Keratinocyte (primary cell): ENCODE results near the gene CAMSAP1. TPM values are rescaled to one million over a fixed set of nuclear protein-coding genes. Genes with fewer than 3 reads are reported as not detected.

Experiments used
- DNase-seq: peaks from one replicate; pipeline ENCODE4 v3.0.0-alpha.2; 2011; ENCODE audit warnings: low read depth, missing footprints, low spot score
- FAIRE-seq: peaks from 2 replicates; lab custom pipeline; 2011; peaks lifted over from hg19 to GRCh38; lab: Jason Lieb, UNC
- H2AFZ ChIP-seq: 2 replicates; pipeline ENCODE4 v1.6.0; 2012; ENCODE audit warnings: low read length, control low read depth, inconsistent platforms; ENCODE audit not compliant: control insufficient read depth
- H3K27ac ChIP-seq: 2 replicates; pipeline ENCODE4 v1.5.1; 2011; ENCODE audit warnings: low read length; ENCODE audit not compliant: control insufficient read depth, insufficient read depth
- H3K27me3 ChIP-seq: 3 replicates; pipeline ENCODE4 v1.6.0; 2011; ENCODE audit warnings: low read length; ENCODE audit not compliant: control insufficient read depth, insufficient read depth; ENCODE audit errors: extremely low read depth
- H3K36me3 ChIP-seq, 2 experiments: 2 replicates in 1 of 2; 3 replicates in 1 of 2; pipeline ENCODE4 v1.5.1; 2011; ENCODE audit warnings: low read length in 2 of 2, mild to moderate bottlenecking in 1 of 2; ENCODE audit not compliant: control insufficient read depth in 2 of 2, insufficient read depth in 2 of 2; ENCODE audit errors: extremely low read depth in 1 of 2
- H3K4me1 ChIP-seq: 3 replicates; pipeline ENCODE4 v1.5.1; 2011; ENCODE audit warnings: low read length; ENCODE audit not compliant: control insufficient read depth, insufficient read depth; ENCODE audit errors: extremely low read depth
- H3K4me2 ChIP-seq: 3 replicates; pipeline ENCODE4 v1.6.0; 2011; ENCODE audit warnings: low read depth, low read length; ENCODE audit not compliant: control insufficient read depth, insufficient read depth; ENCODE audit errors: extremely low read depth
- H3K4me3 ChIP-seq, 3 experiments: fragments of 200-600 bp in 1 of 3; sonication (generic) in 1 of 3; 2 replicates in 2 of 3; 3 replicates in 1 of 3; pipeline ENCODE4 v1.5.1; 2011 to 2016; ENCODE audit warnings: low read length in 3 of 3, mild to moderate bottlenecking in 3 of 3, control low read depth in 2 of 3, inconsistent platforms in 1 of 3, low read depth in 1 of 3, mixed read lengths in 1 of 3, mixed run types in 1 of 3, moderate library complexity in 1 of 3; ENCODE audit not compliant: control insufficient read depth in 2 of 3, insufficient read depth in 2 of 3; ENCODE audit errors: extremely low read depth in 1 of 3
- H3K79me2 ChIP-seq: 2 replicates; pipeline ENCODE4 v1.6.0; 2012; ENCODE audit warnings: low read length; ENCODE audit not compliant: control insufficient read depth, insufficient read depth
- H3K9ac ChIP-seq: 3 replicates; pipeline ENCODE4 v1.6.0; 2011; ENCODE audit warnings: low read length; ENCODE audit not compliant: control insufficient read depth, insufficient read depth; ENCODE audit errors: extremely low read depth
- H3K9me1 ChIP-seq: 3 replicates; pipeline ENCODE4 v1.6.0; 2011; ENCODE audit warnings: low read length; ENCODE audit not compliant: control insufficient read depth, insufficient read depth; ENCODE audit errors: extremely low read depth
- H3K9me3 ChIP-seq: 2 replicates; pipeline ENCODE4 v1.5.1; 2012; ENCODE audit warnings: low read depth, low read length; ENCODE audit not compliant: control insufficient read depth
- H4K20me1 ChIP-seq: 3 replicates; pipeline ENCODE4 v1.6.0; 2011; ENCODE audit warnings: low read length; ENCODE audit not compliant: control insufficient read depth, insufficient read depth; ENCODE audit errors: extremely low read depth
- CTCF ChIP-seq, 3 experiments: IDR thresholded peaks in 1 of 3; conservative IDR thresholded peaks in 1 of 3; optimal IDR thresholded peaks in 1 of 3; 2 replicates in 2 of 3; 3 replicates in 1 of 3; pipeline versions ENCODE3 to v1.5.1; 2011; ENCODE audit warnings: low read length in 3 of 3, mild to moderate bottlenecking in 3 of 3, moderate library complexity in 2 of 3, control low read depth in 1 of 3, inconsistent platforms in 1 of 3; ENCODE audit not compliant: insufficient read depth in 2 of 3; ENCODE audit errors: extremely low read depth in 1 of 3
- EZH2 ChIP-seq: IDR thresholded peaks from one replicate; pipeline ENCODE4 v1.6.1; 2012; ENCODE audit warnings: inconsistent platforms, mild to moderate bottlenecking, low read length, moderate library complexity
- dilution Hi-C: fragments of 300-500 bp; cut with MboI; formaldehyde crosslinking; loops from one replicate; pipeline ENCODE4 v1.7.0; 2020; ENCODE audit warnings: low sequenced_read_pairs; ENCODE audit not compliant: extremely low pct_ligation_motif_present
- polyA plus RNA-seq, 5 experiments: library from polyadenylated mRNA; depleted of rRNA in 3 of 5; stranded (reverse) in 3 of 5; stranded (forward) in 1 of 5; unstranded in 1 of 5; fragments of >200 nt; gene quantifications; 1 replicate in 1 of 5; 2 replicates in 3 of 5; 3 replicates in 1 of 5; pipeline versions ENCODE4 v1.2.1 to v1.2.3, GENCODE V29; 2011 to 2012; ENCODE audit warnings: missing spikeins in 2 of 5, low read depth in 1 of 5, low replicate concordance in 1 of 5

The CAMSAP1 gene
- polyA plus RNA-seq, 1 donor (not counting 4 experiments of a cell fraction or from before 2014, with no cell fraction given): 8.3 TPM

DNA sequence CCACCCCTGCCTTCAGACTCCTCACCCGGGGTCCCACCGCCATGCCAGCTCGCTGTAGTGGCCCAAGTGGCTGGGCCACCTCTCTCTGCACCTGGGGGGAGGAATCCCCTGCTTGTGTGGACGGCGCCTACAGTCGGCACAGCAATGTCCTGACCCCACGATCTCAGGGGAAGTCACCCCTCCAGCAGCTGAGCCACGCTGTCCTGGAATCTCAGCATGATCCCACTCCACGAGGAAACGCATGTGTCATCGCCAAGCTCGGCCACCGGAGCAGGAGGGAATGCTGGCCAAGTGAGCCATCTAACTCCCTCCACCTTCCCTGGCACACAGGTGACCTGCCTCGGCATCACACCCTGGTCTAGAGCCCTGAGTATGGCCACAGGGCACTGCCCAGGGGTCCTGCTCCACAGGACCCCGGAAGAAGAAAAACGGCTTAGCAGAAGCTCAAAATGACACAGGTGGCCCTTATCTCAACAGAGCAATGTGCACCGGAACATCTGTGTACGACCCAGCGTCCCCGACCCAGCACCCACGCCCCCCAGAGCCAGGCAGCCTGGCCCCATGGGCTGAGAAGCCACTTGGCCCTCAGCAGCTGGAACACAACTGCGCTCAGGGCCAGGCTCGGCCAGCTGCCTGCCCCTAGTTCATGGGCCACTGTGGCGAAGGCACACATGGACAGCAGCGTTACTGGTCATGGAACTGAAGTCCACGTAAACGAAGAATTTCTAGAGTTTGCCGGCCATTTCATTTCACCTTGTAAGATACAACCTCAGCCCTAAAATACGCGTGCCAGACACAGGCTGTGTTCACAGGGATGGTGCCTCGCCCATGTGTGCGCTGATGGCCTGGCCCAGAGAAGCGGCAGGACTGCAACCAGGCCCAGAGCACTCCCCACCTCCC is 23.4 kb upstream of the CAMSAP1 start:
- TF ChIP-seq EZH2 (no peak), CTCF (optimal IDR thresholded peaks at IDR 0.05 in 1 of 3, IDR thresholded peaks at IDR 0.05 in 1 of 3, conservative IDR thresholded peaks at IDR 0.05 in 1 of 3; ENCODE audit: extremely low read depth in 1 of 3, insufficient read depth in 2 of 3, low read length in 3 of 3) (no peak)
- H3K79me2 ChIP-seq: no peaks in the 10 kb centered on the region
- H4K20me1 ChIP-seq: peaks cover 2% of the 10 kb centered on the region
- no peak overlapping the region for H3K27ac ChIP-seq
- DNase-seq (no peak), FAIRE-seq (no peak)
- dilution Hi-C loops: no loop called here
- H3K36me3 ChIP-seq: peaks cover 17 to 18% of the 10 kb centered on the region in 2 experiments
- no peaks in the 10 kb centered on the region for H3K9me1 ChIP-seq
- no peak overlapping the region for H3K4me3 ChIP-seq
- H3K27me3 ChIP-seq: no peaks in the 10 kb centered on the region
- H2AFZ ChIP-seq: no peak overlapping the region
- no peak overlapping the region for H3K9ac ChIP-seq
- peaks cover 14% of the 10 kb centered on the region for H3K4me1 ChIP-seq
- no peak overlapping the region for H3K4me2 ChIP-seq
- no peaks in the 10 kb centered on the region for H3K9me3 ChIP-seq

GRCh38 chr9:135929656-135930445 is 22.5 kb upstream of the CAMSAP1 start:
- Histone ChIP-seq H3K36me3 (peaks cover 13 to 17% of the 10 kb centered on the region in 2 experiments), H3K9me1 (no peaks in the 10 kb centered on the region), H2AFZ (no peak overlapping the region), H3K4me2 (no peak overlapping the region), H3K79me2 (no peaks in the 10 kb centered on the region), H3K9me3 (no peaks in the 10 kb centered on the region), H3K27me3 (no peaks in the 10 kb centered on the region), H4K20me1 (peaks cover 2% of the 10 kb centered on the region), H3K4me1 (peaks cover 14% of the 10 kb centered on the region), H3K9ac (no peak overlapping the region), H3K4me3 (no peak overlapping the region), H3K27ac (no peak overlapping the region)
- no peak for DNase-seq
- dilution Hi-C loops: no loop called here
- TF ChIP-seq EZH2: no peak
- TF ChIP-seq CTCF (optimal IDR thresholded peaks at IDR 0.05 in 1 of 3, IDR thresholded peaks at IDR 0.05 in 1 of 3, conservative IDR thresholded peaks at IDR 0.05 in 1 of 3; ENCODE audit: extremely low read depth in 1 of 3, insufficient read depth in 2 of 3, low read length in 3 of 3): no peak
- no peak for FAIRE-seq
